GM21526 (cell line): Measurements from ENCODE around the gene SECTM1.
"Not testable (repeated sequence)": the region's sequence is repeated elsewhere in the genome, so short reads cannot be mapped to it uniquely, and the experiment has no call there.

Source experiments
- ATAC-seq: cut with Tn5 transposase; IDR thresholded peaks from one replicate; pipeline ENCODE4 v1.9.1; 2021; ENCODE audit warnings: moderate library complexity; ENCODE audit not compliant: unreplicated experiment, low FRiP score

The SECTM1 gene

DNA sequence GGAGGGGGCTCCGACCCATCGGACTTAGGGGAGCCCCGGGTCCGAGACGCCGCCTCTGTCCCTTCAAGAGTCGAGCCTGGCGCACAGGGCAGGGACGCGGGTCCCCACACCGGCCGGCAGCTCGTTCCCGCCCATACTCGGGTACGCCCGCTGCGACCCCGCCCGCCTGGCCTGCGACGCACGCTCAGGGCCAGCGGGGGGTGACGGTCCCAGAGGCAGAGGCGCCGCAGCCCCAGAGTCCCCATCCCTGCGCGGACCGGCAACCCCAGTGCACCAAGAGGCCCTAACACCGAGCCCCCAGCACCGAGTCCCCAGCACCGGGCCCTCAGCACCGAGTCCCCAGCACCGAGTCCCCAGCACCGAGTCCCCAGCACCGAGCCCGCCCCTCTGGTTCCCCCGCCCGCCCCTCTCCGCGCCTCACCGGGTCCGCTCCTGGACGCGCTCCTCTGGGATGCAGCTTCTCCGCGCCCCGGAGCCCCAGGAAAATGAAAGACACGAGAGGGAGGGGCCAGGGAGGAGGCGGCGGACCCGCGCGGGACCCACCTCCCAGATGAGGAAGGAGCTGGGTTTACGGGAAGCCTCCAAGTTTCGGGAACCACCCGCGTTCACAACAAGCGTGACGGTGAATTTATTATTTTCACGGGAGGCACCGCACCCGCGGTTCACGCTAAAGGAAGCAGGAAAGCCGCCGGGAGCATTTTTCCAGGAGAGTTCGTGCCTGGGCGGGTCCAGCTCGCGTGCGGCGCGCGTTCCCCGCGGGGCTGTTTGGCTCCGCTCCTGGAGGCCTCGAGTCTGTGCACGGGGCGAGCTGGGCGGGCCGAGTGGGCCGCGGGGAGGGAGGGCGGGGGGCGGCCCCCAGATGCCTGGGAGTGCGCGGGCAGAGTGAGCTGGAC, at the start of gene SECTM1:
TSS of gene SECTM1 (minus strand) at position 488 of the 893 bp plus-strand sequence. CDS start 6,526 bp downstream, outside the sequence.
- no peak for ATAC-seq

DNA sequence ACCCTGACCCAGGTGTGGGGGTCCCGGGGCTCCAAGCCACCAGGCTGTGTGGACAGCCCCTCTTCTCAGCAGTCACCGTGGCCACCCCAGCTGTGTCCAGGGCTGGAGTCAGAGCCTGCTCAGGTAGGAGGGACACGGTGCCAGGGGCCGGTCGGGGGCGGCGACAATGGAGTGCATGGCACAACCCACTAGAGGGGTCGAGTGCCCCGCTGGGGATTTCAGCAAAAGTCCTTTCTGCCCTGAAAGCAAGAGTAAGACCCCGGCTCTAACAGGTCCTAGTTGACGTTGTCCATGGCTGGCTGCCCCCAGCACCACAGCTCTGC, 49.3 kb upstream of the SECTM1 start:
- ATAC-seq: no peak

DNA sequence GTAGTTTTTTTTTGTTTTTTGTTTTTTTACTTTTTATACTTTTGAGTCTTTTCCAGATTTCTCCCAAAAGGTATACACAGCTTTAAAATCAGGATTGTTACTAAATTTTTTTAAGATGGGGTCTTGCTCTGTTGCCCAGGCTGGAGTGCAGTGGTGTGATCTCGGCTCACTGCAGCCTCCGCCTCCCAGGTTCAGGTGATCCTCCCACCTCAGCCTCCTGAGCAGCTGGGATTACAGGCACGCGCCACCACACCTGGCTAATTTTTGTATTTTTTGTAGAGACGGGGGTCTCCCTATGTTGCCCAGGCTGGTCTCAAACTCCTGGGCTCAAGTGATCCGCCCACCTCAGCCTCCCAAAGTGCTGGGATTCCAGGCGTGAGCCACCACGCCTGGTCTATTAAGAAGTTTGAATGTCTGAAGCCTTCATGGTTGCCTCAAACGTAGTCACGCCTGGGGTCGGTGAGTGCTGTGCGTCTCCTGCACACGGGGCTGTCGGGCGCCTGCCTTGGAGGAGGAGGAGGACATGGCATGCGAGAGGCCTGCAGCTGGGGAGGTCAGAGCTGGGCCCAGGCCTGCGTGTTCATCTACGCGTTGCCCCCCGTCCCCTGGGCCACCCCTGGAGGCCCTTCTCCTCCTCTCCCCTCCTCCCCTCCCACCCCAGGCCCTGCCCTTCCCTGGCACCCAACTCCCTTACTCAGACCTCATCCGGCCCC, 48.8 kb upstream of the SECTM1 start:
- not testable (repeated sequence) for ATAC-seq

DNA sequence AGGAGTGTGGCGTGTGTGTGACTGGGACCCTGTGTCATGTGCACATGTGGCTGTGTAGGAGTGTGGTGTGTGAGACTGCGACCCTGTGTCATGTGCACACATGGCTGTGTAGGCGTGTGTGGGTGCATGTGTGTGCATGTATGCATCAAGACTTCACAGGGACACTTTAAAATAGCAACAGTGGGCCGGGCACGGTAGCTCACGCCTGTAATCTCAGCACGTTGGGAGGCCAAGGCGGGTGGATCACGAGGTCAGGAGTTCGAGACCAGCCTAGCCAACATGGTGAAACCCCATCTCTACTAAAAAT, 48.1 kb upstream of the SECTM1 start:
- not testable (repeated sequence) for ATAC-seq

DNA sequence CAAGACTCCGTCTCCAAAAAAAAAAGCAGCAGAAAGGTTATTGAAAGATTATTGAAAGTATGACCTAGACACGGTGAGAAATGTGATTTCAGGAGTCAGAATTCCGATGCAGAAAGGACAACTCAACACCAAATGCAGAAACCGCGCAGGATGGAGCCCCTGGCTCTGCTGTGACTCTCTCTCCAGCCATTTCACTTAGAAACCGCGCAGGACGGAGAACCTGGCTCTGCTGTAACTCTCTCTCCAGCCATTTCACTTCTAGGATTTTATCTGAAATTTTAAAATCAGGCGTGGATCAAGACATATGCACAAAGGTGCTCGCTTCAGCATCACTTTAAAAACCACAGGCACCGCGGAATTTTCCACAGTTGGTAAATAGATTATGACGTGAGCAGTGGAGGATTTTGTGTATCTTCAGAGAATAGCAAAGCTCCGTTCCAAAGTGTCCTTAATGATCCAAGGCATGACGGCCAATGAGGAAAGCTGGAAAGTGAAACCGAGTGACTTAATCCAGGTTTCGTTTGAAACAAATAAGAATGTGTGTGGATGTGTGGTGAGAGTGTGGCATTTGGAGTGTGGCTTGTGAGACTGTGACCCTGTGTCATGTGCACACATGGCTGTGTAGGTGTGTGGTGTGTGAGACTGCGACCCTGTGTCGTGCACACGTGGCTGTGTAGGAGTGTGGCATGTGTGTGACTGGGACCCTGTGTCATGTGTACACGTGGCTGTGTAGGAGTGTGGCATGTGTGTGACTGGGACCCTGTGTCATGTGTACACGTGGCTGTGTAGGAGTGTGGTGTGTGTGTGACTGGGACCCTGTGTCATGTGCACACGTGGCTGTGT, 47.5 kb upstream of the SECTM1 start:
- no peak for ATAC-seq

DNA sequence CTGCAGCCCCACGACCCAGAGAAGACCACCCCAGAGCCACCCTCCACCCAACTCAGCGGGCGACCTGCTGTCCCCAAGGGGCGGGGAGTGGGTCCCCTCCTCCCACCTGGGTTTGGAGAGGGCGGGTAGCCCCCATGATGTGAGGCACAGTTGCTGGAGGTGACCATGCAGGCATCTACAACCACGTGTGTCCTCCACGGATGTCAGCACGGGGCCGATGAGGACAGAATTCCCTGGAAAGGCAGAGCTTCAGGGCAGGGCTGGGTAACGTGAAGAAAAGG, 45.1 kb upstream of the SECTM1 start:
- no peak for ATAC-seq

DNA sequence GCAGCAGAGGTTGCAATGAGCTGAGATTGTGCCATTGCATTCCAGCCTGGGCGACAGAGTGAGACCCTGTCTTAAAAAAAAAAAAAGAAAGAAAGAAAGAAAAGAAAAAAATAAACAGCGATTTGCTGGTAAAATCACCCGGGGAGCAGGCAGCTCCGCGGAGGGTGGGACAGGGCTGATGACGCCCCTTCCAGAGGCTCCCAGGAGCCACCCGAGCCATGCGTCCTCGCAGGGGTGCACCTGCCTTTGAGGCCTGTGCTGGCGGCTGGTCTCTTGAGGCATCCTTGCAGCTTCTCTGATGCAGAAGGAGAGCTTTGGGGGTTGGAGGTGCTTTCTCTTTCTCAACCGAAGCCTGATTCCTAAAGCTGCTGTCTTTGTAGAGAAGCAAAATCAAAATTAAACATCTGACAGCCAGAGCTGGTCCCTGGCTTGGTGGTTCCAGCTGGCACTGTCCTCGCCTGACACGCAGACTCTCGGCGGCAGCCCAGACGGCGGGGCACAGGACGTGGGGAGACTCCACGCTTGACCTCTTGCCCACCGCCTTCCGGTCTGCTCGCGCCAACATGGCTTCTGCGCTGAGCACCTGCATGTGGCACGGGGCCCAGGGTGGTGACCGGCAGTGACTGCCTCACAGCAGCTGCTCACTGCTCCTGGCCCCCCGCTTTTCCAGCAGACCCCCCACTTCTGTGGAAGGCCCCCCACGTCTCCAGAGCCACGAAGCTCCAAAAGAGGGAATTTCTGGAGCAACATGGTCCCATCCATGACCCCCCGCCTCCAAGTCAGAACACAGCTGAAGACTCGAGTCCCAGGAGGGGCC, 44.6 kb upstream of the SECTM1 start:
- ATAC-seq: no peak

DNA sequence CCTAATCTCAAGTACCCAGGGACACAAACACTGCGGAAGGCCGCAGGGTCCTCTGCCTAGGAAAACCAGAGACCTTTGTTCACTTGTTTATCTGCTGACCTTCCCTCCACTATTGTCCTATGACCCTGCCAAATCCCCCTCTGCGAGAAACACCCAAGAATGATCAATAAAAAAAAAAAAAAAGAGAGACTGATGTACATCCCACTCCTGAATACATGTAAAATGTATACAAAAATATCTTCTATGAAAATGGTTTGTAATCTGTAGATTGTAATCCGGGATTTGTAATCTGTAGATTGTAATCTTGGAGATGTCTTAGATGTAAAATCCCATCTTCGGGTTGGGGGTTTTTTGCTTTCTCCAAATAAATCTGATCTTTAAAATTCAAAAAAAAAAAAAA, 43.7 kb upstream of the SECTM1 start:
- ATAC-seq: not testable (repeated sequence)

DNA sequence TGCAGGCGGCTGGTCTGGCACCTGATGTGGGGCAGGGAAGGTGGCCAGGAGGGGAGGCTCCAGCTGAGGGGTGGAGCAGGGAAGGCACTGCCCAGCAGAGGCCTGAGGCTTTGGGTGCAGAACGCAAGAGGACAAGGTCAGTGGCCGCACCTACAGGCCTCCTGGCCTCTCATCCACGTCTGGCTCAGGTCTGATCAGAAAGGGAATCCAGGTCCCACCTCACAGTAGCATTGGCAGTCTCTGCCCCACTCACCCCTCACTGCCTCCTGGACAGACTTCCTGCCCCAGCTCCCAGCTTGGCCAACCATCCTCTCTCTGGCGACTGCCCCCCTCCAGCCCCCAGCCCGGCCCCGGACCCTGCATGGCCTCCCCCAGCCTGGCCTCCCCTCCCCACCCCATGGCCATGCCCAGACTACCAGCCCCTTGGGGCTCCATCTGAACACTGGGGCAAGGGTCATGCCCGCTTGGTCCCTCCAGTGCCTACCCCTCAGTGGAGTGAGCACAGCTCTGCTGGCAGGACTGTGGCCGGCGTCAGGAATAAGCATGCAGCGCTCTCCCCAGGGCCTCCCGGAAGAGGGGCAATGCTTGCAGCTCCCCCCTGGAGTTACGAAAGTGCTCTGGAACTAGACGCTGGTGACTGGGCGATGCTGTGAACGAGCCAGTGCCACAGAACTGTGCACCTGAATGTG, 42.6 kb upstream of the SECTM1 start:
- no peak for ATAC-seq

DNA sequence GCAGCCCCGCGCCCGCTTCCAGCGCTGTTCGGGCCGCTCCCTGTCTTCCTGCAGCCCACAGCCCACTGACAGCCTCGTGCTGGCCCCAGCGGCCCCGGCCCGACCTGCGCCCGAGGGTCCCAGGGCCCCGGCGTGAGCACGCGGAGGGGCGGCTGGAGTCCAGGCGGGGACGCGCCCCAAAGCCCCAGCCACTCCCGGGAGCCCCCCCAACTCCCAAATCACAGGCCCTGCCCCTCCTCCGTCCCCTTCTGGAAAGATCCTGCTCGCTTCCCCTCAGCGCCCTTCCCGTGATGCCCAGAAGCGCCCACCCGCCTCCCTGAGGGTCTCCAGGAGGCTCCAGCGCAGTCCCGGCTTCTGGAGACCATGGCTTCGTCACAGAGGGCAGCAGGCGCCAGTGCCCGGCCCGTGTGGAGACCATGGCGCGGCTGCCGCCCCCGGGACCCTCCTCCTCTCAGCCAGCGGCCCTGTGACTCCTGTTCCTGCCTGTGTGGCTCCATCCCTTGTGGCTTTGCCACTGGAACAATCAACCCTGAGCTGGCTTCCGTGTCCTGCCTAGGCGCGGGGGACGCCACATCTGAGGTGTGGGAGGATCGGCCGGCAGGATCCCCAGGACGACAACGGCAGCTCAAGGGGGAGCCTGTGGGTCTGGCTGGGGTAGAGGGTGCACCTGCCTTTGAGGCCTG, 41.9 kb upstream of the SECTM1 start:
- ATAC-seq: no peak

DNA sequence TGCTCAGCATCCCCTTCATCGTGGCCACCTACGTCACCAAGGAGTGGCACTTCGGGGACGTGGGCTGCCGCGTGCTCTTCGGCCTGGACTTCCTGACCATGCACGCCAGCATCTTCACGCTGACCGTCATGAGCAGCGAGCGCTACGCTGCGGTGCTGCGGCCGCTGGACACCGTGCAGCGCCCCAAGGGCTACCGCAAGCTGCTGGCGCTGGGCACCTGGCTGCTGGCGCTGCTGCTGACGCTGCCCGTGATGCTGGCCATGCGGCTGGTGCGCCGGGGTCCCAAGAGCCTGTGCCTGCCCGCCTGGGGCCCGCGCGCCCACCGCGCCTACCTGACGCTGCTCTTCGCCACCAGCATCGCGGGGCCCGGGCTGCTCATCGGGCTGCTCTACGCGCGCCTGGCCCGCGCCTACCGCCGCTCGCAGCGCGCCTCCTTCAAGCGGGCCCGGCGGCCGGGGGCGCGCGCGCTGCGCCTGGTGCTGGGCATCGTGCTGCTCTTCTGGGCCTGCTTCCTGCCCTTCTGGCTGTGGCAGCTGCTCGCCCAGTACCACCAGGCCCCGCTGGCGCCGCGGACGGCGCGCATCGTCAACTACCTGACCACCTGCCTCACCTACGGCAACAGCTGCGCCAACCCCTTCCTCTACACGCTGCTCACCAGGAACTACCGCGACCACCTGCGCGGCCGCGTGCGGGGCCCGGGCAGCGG, 41.2 kb upstream of the SECTM1 start:
- ATAC-seq: no peak

DNA sequence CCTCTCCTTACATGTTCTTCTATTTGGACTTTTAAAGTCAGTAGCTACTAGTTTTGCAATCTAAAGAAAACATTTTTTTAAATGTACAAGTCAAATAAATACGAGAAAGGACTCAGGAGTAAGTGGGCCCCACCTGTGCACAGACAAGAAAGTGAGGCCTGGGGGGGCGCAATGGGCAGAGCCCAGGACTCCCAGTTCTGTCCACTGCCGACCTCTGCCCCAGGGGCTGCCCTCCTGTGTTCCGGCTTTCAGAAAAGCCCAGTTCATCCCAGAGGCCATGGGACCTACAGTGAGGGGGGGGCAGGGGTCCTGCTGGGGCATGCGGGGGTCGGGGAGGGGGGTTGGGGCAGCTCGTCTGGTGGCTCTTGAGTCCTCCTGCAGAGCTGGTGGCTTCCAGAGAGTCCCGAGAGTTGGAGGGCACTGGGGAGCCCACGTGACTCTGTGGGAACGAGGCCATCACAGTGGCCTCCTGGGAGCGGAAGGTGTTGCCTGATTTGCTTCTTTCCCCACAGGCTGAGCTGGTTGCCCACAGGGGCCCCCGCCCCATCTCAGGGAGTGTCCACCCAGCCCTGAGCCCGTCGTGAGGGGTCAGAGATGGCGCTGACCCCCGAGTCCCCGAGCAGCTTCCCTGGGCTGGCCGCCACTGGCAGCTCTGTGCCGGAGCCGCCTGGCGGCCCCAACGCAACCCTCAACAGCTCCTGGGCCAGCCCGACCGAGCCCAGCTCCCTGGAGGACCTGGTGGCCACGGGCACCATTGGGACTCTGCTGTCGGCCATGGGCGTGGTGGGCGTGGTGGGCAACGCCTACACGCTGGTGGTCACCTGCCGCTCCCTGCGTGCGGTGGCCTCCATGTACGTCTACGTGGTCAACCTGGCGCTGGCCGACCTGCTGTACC, 40.4 kb upstream of the SECTM1 start:
- no peak for ATAC-seq

DNA sequence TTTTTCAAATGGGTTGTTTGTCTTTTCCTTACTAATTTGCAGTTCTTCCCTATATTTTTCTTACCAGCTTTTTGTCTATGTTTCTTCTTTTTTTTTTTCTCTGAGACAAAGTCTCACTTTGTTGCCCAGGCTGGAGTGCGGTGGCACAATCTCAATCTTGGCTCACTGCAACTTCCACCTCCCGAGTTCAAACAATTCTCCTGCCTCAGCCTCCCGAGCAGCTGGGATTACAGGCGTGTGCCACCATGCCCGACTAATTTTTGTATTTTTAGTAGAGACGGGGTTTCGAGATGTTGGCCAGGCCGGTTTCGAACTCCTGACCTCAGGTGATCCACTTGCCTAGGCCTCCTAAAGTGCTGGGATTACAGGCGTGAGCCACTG, 39.5 kb upstream of the SECTM1 start:
- ATAC-seq: not testable (repeated sequence)

DNA sequence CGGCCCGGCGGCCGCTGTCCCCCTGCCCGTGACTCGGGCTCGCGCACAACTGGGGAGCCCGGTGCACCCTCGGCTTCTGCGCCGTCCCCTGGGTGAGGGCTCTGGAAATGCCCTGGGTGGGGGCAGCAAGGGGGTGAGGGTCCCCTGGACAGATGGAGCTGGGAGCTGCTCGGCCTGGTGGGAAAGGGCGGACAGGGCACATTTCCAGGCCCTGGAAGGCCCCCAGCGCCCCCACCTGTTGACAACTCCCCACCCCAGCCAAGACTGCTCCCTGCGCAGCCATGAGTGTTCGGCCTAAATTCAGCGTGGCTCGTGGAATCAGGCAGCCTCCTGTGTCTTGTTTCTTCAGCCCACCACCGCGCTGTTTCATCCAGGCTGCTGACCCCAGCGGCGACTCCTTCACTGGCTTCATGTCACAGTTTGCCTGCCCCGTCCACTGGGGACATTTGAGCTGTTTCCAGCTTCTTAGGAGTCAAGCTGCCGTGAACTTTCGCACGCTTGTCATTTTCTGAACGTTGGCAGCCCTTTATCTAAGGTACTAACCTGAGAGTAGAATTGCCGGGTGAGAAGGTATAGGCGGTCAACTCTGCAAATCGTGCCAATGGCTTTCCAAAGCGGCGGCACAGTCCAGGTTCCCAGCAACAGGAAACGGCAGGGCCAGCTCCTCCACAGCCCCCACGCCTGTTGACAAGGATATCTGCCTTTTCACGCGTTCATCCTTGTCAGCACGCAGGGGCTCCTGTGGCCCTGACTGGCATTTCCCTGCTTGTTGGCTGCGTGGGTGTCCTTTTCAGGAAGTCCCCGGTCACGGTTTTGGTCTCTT, 38.9 kb upstream of the SECTM1 start:
- no peak for ATAC-seq

DNA sequence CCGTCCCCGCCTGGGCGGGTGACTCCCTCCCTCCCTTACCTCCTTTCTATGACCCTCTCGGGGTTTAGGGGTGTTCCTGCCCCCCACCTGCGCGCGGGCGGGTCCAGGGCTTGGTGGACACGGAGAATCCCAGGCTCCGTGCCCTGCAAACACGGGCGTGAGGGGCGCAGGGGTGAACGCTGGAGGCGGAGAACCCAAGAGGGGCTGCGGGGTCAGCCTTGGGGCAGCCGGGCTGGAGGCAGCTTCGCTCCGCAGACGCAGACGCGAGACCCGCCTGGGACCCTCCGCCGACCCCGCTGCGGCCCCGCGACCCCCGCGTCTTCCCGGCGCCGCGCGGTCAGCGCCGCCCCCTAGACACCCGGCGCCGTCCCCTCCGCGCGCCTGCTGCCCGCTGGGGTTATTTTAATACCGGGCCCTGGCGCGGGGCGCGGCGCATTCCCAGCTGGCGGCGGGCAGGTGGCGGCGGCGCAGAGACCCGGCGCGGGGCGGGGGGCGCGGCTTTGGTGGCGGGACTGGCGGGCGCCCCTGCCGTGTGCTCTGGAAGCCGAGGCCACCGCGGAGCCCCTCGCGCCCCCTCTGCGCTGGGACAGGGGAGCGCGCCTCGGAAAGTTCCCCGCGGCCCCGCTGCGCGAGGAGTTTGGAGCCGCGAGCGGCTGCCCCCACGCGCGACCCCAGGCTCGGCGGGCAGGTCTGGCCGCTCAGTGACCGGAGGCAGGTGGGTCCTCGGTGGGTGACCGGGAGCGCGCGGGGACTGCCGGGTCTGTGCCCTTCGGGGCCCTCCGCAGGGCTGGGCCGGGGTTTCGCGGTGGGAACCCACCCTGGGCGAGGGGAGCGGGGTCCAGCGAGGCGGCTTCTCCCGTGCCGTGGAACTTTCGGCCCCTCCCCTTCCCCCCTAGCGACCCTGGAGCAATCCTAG, 38.0 kb upstream of the SECTM1 start, which contains the start of gene UTS2R:
TSS of gene UTS2R (plus strand) at position 433 of the 916 bp plus-strand sequence. CDS start 2,560 bp downstream, outside the sequence.
- no peak for ATAC-seq
